HepG2 (cell line): ENCODE measurements around the gene ZNF277. TPM values are rescaled to one million over a fixed set of nuclear protein-coding genes. Genes with fewer than 3 reads are reported as not detected.

ENCODE experiments used
- ELK4 ChIP-seq: sonication (generic); formaldehyde crosslinking; IDR thresholded peaks from 2 replicates; pipeline ENCODE4 v1.9.0; 2021; ENCODE audit warnings: missing genetic modification reagents, borderline replicate concordance
- RFXANK ChIP-seq: IDR thresholded peaks from 2 replicates; pipeline ENCODE4 v1.6.1; 2016
- SMAD3 ChIP-seq: sonication (generic); formaldehyde crosslinking; IDR thresholded peaks from 2 replicates; pipeline ENCODE4 v1.4.0; 2020; ENCODE audit warnings: missing genetic modification reagents
- U2AF2 ChIP-seq: fragments of 200-400 bp; formaldehyde crosslinking; IDR thresholded peaks from 2 replicates; pipeline ENCODE4 v1.6.1; 2017; ENCODE audit warnings: low read depth, mild to moderate bottlenecking, low read length
- ZBTB40 ChIP-seq, 2 experiments: fragments of 450-650 bp in 1 of 2; sonication (generic) in 1 of 2; formaldehyde crosslinking in 1 of 2; IDR thresholded peaks; 2 replicates each; pipeline versions ENCODE4 v1.6.1 to v1.8.0; 2016 to 2022; ENCODE audit warnings: antibody characterized with exemption in 1 of 2, mild to moderate bottlenecking in 1 of 2, missing genetic modification reagents in 1 of 2
- ZNF143 ChIP-seq: sonication (generic); formaldehyde crosslinking; IDR thresholded peaks from 2 replicates; pipeline ENCODE4 v1.4.0; 2020; ENCODE audit warnings: missing genetic modification reagents
- polyA plus RNA-seq, 8 experiments: library from polyadenylated mRNA; depleted of rRNA in 3 of 8; stranded (reverse) in 7 of 8; unstranded in 1 of 8; fragments of >200 nt; fragmentation: Illumina TruSeq in 4 of 8; extraction: Trizol in 4 of 8; gene quantifications; 2 replicates each; pipeline versions ENCODE4 v1.2.1 to v1.2.3, GENCODE V29; 2011 to 2016; ENCODE audit warnings: low read depth in 4 of 8, missing spikeins in 1 of 8, mixed read lengths in 1 of 8; ENCODE audit not compliant: insufficient read depth in 1 of 8
- total RNA-seq, 5 experiments: library from RNA; depleted of rRNA; stranded (reverse); fragments of >200 nt; fragmentation: Illumina TruSeq; extraction: Trizol; gene quantifications; 2 replicates each; pipeline ENCODE4 v1.2.3, GENCODE V29; 2016; ENCODE audit warnings: low read depth in 1 of 5

The ZNF277 gene
- total and polyA plus RNA-seq, 2 of the 13 experiments (the other 11 are each of a cell fraction or from before 2014, with no cell fraction given) = 29.1 to 30.1 TPM

DNA sequence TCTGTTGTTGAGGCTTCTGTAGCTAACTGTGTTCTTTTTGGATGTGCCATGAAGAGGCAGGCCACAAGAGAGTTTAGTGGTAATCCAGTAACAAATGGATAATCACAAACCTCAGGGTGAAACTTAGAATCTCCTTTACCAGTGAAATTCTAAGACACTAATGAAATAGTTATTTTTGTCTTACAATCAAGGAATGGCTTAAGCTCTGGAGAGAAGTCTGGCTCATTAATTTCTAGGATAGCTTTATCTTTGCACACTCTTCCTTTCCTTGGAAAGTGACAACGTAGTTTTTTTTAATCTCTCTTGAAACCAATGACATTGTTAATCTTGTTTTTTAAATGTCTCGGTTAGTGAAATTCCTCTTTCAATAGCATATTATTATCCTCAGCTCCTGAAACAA is 150.1 kb downstream of the ZNF277 start (continued):
- no peak for TF ChIP-seq SMAD3
- no peak for TF ChIP-seq RFXANK (CRISPR knock-in tag)
- no peak for TF ChIP-seq ZBTB40 (IDR thresholded peaks at IDR 0.05)
- TF ChIP-seq ZBTB40 (CRISPR knock-in tag; IDR thresholded peaks at IDR 0.05) = no peak
- TF ChIP-seq U2AF2 = no peak
- no peak for TF ChIP-seq ELK4
- TF ChIP-seq ZNF143 (CRISPR knock-in tag) = no peak
